ENCODE data around the gene SDF4.

The SDF4 gene

DNA sequence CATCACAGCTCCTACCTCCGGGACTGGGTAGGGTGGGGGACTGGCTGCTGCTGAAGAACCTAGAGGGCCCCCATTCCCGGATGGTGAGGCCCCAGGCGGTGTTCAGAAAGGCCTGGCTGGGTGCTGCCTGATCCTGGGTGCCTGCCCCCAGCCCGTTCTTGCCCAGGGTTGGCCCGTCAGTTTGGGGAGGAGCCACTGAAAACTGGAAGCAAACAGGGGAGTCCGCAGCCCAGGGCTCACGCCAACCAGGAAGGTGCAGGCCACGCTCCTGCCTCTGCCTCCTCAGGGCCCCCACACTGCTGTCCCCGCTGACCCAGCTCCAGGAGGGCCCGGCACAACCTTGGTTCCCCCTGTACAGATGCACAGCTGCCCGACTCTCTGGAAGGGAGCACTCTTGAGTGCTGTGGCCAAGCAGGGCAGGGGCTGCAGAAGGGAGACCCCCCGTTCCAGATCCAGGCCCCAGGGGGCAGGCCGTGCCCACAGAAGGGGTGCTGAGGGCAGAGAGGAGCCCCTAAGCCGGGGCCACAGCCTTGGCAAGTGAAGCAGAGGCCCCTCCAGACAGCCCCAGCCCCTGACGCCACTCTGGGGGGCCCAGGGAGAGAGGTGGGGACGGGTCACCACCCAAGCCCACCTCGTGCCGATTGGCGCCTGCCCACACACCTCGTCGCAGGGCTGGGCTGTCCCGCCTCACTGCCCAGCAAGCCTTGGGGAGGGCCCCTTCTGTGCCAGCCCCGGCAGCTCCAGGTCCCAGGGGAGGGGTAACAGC, 9.2 kb upstream of the SDF4 start:
- DNase-seq = no peak

DNA sequence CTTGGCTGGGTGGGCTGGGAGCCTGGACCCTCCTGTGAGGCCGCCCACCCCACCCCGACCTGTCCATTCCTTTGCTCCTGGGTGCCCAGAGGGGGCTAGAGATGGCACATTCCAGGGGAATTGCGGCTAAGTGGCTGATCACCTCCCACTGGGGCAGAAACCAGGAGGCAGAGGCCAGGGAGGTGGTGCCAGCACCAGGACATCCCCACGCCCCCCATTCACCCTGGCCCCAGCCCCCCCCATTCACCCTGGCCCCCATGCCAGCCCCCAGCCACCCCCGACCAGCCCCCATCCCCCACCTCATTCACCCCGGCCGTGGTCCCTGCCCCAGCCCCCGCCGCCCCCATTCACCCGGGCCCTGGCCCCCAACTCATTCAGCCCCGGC, 8.5 kb upstream of the SDF4 start:
- DNase-seq = no peak

- no peak for DNase-seq
These were observed 8.0 kb upstream of the SDF4 start for GRCh38 chr1:1239614-1240347.

DNA sequence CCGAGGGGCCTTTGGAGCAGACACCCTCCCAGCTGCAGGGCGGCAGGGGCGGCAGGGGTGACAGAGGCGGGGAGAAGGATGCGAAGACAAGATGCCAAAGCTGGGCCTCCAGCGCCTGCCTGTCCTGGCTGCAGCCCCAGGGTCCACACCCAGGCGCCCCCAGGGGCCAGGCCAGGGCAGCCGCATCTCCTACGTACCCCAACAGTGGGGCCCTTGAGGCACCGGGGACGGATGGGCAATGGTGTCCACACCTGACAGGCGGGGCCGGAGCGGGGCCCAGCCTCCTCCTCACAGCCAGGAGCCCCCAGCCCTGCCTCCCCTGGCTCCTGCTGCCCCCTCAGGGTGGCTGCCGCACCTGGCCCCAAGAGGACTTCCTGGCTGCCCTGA, 7.4 kb upstream of the SDF4 start:
- DNase-seq = no peak

DNA sequence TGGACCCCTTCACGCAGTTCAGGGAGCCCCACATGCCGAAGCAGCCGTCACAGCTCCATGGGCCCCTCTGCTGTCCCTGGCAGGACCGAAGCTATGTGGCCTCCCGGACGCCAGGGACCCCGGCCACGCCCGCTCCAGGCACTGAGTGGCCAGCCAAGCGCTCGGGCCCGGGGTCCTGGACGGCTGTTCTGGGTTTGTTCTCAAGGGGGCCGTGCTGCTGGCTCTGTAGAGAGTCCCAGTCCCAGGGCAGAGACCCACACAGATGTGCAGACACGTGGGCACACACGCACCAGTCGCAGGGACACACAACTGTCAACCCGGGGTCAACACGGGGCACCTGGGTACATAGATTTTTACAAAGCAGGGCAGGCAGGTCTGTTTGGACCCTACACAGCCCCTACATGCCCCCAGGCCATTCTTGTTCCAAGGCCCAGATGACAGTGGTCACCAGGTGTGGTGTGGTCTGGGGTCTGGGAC, 6.9 kb upstream of the SDF4 start:
- DNase-seq = no peak

DNA sequence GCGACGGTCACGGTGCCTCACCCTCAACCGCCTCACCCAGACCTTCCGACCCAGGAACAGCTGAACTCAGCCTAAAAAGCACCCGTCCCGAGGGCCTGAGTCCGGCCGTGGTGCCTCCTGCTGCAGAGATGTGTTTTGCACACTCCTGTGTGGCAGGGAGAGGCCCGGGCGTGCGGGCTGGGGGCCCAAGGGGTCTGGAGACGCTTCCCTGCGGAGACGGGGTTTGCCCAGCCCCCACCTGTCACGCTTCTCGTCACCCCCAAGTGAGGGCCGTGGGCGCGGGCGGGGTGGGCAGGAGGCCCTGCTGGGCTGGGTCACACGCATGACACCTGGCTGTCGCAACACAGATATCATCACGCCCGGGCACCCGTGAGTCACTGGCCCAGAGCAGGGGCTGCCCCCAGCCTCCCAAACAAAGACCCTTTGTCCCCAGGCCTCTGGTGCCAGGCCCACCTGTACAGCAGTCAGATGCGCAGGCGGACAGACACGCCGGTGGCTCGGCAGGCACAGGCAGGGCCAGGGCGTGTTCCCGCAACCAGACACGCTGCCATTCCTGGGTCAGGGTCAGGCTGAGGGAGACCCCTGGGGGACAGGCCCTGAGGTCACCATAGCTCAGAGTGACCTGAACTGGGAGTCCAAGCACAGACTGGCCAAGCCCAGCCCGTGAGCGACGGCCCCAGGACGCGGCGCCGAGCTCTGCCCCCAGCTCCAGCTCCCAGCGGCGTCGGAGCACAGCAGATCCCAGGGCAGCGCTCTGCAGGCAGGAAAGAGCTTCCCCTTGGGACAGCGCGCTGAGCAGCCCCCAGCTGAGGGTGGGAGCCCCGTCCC, 6.3 kb upstream of the SDF4 start:
- no peak for DNase-seq

DNA sequence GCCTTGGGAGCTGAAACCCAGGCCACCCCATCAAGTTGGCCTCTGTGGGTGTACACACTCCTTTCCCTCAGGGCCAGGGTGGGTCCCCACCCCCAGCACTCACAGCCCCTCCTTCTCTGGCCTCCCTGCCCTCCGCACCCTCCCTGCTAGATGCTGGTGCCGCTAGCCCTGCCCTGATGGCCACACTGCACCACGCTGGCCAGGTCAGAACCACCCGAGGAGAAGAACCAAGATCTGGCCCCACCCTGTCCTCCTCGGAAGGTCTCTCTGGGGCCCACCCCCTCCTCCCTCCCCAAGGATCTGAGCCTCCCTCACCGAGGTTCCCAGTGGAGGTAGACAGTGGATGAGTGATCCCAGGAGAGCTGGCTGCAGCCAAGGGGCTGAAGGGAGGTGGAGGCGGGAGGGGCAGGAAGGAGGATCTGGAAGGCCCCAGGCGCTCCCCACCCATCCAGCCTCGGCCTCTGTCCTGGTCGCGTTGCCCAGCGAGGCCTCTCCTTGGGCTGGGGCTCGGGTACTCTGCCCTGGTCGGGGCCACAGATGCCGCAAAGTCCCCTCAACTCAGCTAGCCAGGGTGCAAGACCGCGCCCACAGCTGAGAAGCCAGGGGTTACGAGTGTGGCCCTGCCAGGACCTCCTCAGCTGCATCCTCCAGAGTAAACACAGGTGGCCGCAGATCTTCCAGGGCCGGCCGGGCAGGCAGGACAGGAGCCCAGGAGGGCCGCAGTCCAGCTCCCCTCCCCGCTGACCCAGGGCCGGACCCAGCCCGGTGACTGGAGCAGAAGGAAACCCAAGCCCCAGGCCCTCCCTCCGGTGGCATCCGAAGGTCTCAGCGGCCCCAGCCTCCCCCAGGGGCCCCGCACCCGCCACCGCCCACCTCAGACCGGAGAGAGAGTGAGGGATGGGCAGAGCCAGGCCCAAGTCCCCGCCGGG, 5.4 kb upstream of the SDF4 start:
- DNase-seq = no peak

DNA sequence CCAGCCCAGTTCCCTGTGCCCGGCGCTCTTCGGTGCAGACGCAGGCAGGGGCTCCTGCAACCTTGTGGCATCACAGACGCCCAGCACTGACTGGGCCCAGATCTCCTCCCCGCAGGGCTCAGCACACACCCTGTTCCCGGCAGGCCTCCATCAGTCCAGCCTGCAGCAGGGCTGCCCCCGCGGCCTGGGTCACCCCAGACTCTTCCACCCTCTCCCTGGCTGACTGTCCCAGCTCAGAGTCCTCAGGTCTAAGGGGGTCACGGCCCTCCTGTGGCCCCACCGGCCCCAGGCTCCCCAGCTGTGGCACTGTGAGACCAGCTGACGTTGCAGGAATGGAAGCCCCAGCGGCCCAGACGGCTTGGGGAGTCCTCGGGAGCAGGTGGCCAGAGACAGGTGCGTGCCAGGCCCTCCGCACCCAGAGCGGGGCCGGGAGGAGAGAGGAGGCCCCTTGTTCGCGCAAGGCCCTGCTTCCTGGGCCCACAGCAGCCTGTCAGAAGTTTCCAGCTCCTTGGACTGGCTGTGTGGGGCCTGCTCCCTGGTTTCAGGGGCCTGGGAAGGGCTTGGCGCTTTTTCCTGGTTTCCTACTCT, 4.5 kb upstream of the SDF4 start:
- DNase-seq = no peak

DNA sequence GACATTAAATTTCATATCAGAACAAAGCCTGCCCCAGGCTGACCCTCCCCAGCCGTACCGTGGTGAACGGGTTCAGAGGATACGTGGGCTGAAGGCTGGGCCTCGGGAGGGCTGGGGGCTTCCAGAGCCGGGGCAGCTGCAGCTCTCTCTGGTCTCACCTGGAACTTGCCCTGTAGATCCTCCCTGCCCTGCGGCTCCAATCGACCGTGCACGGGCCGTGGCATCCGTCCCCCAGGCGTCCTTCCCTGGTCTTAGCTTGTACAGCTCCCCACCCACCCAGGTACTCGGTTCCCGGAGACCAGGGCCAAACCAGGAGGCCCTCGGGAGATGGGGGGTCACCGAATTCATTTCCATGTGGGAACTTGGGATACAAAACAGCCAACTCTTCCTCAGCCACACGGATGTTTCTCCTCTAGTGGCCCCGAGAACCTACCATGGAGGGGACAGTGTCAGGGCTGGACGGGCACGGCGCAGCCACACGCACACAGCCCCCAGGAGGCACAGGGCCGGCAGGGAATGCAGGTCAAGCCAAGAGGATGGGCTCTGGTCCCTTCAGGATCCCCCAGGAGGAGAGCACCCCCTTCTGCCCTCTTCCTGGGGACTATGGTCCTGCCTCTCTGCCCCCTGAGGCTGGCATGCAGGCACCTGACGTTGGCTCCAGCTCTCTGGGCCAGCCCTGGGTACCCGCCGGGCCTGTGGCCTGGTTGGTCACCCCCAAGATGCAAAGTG, 3.4 kb upstream of the SDF4 start:
- DNase-seq = no peak

GRCh38 chr1:1234180-1234808, 2.5 kb upstream of the SDF4 start:
- no peak for DNase-seq

- DNase-seq = no peak
These were observed 1.7 kb upstream of the SDF4 start for GRCh38 chr1:1233567-1233892.

DNA sequence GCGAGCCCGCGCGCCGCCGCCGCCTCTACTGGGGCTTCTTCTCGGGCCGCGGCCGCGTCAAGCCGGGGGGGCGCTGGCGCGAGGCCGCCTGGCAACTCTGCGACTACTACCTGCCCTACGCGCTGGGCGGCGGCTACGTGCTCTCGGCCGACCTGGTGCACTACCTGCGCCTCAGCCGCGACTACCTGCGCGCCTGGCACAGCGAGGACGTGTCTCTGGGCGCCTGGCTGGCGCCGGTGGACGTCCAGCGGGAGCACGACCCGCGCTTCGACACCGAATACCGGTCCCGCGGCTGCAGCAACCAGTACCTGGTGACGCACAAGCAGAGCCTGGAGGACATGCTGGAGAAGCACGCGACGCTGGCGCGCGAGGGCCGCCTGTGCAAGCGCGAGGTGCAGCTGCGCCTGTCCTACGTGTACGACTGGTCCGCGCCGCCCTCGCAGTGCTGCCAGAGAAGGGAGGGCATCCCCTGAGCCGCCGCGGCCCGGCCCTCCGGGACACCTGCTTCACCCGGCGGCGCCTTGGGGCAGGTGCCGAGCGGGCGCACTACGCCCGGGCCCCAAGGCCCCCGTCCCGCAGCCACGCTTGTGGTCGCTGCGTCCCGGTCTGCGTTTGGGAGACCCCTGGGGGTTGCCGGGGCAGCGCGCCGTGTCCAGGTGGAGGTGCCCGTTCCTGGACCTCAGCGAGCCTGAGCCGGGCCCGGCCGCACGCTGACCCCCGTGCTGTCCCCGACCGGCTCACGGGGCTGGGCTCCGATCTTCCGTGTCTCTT, 1.2 kb upstream of the SDF4 start:
- DNase-seq = no peak

GRCh38 chr1:1232208-1232795, 501 bp upstream of the SDF4 start, which contains the start of gene B3GALT6:
Gene B3GALT6, plus strand, starts transcription at chr1:1232237. Its CDS starts 42 bp downstream, at chr1:1232279.
- DNase-seq = no peak

GRCh38 chr1:1230656-1231399, 973 bp downstream of the SDF4 start:
- no peak for DNase-seq

DNA sequence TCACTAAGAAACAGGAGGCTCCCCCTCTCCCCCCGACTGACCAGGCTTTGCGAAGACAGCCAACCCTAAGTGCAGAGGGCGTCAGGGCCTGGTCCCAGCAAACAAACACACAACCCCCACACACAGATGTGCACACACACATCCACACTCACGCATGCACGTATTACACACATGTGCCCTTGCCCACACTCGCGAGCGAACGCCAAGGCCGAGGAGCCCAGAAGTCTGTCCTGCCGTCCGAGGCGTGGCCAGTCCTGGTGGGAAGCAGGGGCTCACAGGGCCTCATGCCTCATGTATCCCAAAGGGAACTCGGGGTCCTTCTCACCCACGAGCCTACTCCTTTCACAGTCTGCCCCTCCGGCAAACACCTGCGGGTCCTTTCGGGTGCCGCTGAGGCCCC, 2.0 kb downstream of the SDF4 start:
- no peak for DNase-seq

- DNase-seq = no peak
These were observed 3.0 kb downstream of the SDF4 start for GRCh38 chr1:1228596-1229321.

- no peak for DNase-seq
These were observed 3.6 kb downstream of the SDF4 start for GRCh38 chr1:1228187-1228586.

- no peak for DNase-seq
These were observed 4.4 kb downstream of the SDF4 start for GRCh38 chr1:1227386-1227785.

All from activated CD4-positive, CD25-positive, alpha-beta regulatory T cell (primary cell).